ENCODE data around the gene LRG1.

The LRG1 gene

DNA sequence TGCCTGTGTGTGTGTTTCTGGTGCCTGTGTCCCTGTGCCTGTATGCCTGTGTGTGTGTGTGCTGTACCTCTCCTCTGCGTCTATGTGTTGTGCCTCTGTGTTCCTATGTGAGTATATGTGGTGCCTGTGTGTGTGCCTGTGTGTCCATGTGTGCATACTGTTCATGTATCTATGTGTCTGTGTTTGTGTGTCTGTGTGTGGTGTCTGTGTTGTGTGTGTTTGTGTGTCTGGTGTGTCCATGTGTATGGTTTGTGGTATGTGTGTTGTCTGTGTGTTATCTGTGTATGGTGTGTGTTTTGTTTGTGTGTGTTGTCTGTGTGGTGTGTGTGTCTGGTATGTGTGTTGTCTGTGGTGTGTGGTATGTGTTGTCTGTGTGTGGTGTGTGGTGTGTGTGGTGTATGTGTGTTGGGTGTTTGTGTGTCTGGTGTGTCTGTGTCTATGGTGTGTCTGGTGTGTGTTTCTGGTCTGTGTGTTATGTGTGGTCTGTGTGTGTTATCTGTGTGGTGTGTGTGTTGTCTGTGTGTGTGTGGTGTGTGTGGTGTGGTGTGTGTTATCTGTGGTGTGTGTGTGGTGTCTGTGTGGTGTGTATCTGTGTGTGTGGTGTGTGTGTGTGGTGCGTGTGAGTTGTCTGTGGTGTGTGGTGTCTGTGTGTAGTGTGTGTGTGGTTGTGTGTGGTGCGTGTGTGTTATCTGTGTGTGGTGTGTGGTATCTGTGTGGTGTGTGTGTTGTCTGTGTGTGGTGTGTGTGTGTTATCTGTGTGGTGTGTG lies 47.3 kb downstream of the LRG1 start:
- no peak for DNase-seq

DNA sequence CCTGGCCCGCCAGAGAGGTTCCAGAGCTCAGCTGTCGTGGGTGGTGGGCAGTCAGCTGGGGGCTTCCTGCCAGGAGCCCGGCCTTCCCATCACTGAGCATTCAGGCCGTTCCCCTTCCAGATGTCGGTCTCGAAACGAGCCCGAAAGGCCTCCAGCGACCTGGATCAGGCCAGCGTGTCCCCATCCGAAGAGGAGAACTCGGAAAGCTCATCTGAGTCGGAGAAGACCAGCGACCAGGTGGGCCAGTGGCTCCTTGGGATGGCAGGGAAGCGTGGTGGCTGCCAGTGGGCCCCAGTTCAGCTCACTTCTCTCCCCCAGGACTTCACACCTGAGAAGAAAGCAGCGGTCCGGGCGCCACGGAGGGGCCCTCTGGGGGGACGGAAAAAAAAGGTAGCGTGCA lies 48.4 kb downstream of the LRG1 start:
- DNase-seq: no peak

DNA sequence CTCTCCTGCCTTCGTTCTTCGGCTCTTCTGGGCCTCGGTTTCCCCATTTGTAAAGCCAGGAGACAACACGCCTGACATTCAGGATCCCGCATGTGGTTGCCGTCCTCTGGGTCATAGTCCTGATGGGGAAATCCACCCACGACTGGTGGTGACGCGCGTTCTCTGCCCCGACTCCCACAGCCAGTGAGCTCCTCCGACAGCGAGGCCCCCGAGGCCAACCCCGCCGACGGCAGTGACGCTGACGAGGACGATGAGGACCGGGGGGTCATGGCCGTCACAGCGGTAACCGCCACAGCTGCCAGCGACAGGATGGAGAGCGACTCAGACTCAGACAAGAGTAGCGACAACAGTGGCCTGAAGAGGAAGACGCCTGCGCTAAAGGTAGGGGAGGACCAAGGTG lies 51.3 kb downstream of the LRG1 start:
- DNase-seq: no peak

DNA sequence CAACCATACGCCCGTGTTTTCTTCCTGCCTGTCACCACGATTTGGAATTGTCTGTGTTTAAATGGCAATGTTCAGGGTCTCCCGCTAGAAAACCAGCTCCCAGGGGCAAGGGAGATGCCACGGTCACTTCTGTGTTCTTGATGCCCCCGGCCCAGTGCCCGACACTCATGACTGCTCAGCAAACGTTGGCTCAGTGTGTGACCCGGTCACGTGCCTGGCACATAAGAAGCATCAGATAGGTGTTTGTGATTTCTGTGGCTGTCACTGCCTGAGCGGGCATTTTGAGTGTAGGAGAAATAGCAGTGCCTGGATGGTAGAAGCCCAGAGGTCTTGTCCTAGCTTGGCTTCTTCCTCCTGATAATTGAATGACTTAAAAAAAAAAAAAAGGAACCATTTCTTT lies 52.3 kb downstream of the LRG1 start:
- no peak for DNase-seq
